Astrocyte (in vitro differentiated cells and primary cell): ENCODE results near the gene C1QB.

Experiments
- CTCF ChIP-seq: IDR thresholded peaks from 2 replicates; pipeline ENCODE4 v1.5.1; 2011; ENCODE audit warnings: low read depth, mild to moderate bottlenecking, inconsistent platforms, low read length, moderate library complexity; ENCODE audit not compliant: insufficient read depth
- EZH2 ChIP-seq: IDR thresholded peaks from 2 replicates; pipeline ENCODE4 v1.6.1; 2012; ENCODE audit warnings: mild to moderate bottlenecking, low read length, inconsistent platforms; ENCODE audit not compliant: insufficient read depth

GRCh38 chr1:22709227-22709626, 56.2 kb downstream of the C1QB start:
- peak; percentile 26 for TF ChIP-seq CTCF
- TF ChIP-seq EZH2: no peak
